Measurements from ENCODE around the gene PTPN14.

Gene PTPN14

DNA sequence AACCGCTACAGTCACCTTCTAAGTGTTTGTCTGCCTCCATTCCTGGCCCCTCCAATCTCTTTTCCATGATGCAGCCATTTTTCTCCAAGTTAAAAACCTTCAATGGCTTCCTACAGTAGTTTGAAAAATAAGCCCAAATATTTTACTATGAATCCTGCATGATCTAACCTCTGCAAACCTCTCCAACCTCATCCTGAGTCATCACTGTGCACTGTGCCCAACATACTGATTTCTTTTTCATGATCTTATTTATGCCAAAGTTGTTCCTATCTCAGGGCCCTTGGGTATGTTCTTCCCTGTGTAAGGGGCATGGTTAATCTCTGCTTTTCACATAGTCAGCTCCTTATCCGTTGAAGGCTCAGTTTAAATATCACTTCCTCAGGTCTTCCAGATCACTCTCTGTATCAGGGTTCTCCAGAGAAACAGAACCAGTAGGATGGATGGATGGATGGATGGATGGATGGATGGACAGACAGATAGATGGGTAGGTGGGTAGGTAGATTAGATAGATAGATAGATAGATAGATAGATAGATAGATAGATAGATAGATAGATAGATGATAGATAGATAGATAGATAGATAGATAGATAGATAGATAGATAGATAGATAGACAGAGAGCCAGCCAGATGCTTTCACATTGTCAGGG is 18.1 kb upstream of the PTPN14 start:
- no peak for DNase-seq

DNA sequence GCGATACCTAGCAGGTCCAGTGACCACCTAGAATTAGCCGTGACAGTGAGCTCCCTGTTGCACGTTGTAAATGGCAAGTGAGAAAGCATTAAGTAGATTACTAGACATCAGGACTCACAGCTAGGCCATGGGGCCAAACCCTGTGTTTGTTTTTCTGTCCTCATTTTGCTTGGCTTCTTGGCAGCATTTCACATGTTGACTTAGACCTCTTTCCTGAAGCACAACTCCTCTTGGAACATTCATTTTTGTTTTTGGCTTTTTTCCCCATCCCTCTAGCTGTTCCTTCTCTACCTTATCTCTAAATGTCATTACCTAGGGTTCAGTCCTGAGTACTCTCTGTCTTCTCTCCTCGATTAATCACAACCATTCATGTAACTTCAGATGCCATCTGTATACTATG is 16.9 kb upstream of the PTPN14 start:
- DNase-seq: no peak

DNA sequence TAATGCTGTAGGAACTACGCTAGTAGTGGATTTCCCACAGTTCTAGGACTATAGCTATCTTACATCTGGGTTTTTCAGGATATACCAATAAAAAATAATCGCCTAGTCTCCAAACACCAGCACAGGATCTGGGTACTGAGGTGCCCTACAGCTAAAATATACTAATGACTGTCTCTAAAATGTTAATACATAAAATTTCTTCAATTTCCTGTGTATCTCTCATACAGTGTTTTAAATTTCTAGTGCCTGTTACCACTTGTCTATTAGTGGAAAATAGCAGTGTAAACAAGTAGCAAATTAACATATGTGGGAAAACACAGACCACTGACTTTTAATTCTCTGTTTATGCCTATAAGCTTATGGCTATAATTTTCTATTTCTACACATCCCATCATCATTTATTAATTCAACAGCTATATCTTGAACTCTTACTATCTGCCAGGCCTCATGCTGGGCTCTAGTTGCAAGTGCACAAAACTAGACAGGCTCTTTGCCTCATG is 16.1 kb upstream of the PTPN14 start:
- DNase-seq: no peak

DNA sequence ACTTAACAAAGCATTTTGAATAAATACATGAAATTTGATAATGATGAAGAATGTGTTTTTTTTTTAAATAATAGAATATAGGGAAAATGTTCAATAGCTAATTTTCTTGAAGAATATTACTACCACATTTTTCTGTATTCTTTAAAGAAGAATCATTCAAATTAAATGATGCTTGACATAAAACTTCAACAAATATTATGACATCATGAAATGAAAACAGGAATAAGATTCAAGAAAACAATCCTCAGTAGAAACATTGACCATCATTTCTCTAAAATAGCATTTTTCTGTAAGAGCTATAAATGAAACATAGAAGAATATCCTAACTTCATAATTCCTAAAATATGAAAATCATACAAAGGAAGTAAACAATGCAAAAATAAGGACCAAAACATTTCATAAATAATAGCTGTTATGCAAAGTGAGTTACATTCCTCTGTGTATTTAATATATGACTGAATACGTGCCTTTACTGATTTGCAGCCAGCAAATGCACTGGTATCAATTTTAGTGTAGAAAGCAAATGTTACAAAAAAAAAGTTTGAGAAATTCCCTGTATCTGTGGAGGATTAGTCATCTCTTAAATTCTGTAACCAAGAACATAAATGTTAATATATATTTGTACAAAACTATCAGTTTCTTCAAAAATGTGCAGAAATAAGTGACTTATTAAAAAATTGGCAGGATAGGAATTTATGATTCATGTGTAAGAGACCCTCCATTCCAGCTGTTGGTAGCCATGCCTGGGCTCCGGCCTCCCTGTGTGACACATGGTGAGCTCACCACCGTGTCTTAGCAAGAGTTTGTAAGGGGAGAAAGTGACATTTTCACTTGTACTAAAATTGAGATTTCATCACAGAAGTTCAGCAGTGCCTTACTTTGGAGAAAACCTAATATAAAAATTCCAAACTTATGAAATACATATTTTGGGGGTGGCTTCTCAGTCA is 15.0 kb upstream of the PTPN14 start:
- DNase-seq: no peak

DNA sequence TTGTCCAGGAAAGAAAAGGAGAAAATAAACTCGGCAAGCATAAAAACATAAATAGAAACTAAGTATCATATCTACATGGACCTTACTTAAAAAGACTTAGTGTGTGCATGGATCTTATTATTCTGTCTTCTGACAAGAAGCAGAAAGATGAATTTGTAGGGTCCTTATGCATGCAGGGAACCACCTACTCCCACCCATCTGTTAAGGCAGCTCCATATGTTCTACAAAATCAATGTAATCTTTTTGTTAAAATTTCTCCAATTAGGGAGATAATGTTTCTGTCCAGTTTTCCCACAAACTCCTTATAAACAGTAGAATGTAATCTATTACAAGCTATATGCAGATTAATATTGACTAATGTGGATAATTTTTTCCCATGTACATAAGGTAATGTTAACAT is 13.9 kb upstream of the PTPN14 start:
- no peak for DNase-seq

DNA sequence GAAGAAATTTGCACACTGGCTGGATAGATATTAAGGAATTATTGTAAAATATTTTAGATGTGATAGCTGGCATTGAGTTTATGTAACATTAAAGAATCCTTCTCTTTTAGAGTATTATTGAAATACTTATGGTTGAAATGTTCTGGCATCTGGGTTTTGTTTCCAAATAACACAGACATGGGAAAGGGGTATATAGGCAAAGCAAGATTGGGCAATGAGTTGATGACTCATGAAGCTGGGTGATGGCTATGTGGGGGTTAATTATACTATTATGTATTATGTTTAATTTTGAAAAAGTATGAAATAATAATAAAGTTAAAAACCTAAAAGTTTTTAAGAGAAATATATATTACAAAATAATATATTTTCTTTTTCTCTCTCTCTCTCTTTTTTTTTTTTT is 12.5 kb upstream of the PTPN14 start:
- DNase-seq: no peak

DNA sequence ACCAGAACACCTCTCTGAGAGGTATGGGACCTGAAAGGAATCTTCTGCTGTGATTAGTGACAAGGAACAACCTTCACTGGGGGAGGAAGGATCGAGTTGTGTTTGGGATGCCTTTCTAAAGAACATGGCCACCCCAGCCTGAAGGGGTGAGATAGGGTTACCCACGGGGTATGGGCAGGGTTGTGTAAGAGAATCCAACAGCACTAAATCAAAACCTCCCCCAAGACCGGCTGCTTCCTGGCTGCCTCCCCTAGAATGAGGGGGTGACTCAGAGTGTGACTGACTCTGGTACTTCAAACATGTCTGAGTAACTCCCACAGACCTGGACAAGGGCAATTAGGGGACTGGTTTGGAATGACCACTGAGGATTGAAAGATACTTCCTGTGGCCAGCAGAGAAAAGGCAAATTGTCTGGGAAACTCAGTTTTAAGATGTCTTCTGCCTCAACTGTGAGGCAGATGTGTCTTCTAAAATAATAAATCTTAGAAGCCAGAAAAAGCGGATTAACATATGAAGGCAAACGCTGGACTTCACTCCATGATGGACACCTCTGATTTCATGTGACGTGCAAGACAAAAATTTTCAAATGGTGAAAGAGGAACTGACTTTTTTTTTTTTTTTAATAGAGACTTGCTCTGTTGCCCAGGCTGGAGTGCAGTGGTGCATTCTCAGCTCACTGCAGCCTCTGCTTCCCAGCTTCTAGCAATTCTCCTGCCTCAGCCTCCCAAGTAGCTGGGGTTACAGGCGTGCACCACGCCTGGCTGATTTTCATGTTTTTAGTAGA is 6.7 kb upstream of the PTPN14 start:
- DNase-seq: no peak

DNA sequence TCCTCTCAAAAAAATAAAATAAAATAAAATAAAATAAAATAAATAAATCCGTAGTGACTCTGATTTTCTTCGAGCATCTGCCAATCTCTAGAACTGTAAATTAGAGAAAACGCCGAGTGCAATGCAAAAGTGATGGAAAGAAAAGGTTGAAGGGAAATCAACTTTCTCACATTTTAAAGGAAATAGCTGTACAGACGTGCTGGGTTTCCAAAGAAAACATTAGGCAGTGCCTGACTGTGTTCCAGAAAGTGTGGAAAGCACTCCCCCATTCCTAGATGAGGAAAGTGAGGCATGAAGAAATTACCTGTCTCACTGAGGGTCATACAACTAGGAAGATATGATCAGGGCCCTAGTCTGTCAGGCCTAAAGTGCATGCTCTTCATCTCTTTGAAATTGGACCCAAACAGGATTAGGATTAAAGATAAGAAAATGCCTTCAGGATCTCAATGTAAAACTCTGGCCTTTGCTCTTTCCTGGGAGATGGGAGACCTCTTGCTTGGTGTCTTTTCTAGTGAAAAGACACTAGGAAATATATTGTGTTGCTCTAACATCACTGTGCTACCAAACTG is 1.8 kb upstream of the PTPN14 start:
- DNase-seq: no peak

DNA sequence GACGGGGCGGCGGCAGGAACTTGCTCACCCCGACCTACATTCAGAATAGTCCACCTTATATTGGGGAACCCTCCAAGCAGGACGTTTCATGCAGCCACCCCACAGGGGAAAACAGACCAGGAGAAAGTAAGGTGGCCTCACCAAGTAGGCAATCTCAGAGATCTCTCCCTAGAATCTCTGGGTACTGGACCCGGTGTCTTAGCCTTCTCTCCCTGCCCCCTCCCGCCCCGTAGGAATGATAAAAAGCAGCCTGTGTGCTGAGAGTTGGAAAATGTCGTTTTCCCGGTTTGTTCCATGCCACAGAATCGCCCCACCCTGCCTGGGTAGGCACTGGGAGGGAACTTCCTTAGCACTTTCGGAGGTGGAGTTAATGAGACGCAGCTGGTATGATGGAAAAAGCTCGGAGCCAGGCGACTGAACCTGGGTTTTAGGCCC is 789 bp upstream of the PTPN14 start:
- DNase-seq: peak in 6 of 56 donors; percentile 5 to 43 (median 20)

DNA sequence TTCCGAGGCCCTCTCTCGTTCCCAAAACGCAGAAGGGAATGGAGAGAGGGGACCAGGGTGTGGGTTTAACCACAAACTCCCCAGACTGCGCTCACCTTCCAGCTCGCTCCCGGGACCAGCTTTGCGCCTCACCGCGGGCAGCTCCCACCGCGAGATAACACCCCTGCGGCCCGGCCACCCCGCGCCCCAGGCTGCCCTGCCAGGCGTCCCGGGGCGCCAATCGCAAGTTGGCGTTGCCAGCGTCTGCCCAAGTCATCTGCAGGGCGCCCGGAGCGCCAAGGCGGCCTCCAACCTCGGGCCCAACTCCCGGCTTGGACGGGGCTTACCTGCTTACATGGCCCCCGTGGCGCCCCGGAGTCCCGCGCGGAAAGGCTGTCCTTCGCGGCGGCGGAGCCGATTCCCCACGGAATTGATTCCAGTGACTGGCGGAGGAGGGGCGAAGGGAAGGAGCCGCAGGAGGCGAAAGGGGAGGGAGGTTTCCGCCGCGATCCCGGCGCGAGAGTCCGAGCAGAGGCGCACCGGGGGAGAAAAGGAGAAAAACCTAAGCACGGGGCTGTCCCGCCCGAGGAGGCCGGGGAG is 456 bp downstream of the PTPN14 start:
- DNase-seq: peak in 7 of 56 donors; percentile 20 to 48 (median 33)

DNA sequence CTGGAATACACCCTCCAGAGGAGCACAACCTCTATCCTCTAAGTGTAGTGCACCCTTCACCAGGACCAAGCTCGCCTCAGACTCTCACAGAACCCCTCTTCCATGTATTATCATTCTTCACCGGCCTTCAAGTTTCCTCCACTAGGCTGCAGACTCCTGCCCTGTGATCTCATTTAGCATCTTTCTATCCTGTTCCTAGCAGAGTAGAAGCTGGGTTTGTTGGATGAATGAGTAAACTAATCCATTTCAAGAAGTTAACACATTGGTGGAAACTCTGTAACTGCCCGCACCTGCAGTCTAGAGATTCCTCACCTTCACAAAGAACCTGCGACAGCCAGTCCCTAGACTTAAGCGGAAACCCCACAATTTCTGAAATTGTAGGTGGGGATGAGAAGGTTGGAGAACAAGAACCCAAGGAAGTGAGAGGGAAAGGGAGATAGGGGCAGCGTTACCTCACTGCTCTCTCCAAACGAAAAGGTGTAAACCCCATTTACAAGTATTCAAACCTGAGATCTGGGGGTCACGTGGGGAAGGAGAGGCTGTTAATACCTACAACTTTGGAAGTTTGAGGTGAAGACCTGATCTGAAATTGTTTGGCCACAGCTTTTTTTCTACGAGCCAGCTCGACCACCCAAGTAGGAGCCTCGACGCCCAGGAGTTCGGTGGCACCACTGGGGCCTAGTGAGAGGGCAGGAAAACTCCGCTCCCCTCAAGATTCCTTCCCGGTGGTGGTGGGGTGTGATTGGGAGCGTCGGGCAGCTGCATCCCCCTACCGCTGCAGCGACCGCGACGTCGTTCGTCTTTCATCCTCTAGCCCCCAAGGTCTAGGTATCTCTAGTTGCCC is 1.2 kb downstream of the PTPN14 start:
- no peak for DNase-seq

DNA sequence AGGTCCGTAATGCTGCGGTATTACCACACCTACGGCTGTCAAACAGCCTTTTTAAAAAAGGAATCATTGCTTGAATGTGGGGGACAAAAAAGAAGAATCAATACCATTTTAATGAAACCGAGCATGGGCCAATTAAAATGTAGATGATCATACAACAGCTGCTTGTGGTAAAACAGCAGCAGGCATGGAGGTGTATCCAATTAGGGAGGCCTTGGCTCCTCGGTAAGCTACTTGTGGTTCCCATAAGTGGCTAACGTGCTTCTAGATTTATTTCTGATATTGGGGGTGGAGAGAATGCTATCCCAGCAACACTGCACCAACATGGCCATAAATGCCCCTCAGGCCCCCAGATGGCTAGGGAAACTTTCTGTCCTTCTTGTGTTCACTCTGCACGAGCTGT is 1.8 kb downstream of the PTPN14 start:
- DNase-seq: no peak

DNA sequence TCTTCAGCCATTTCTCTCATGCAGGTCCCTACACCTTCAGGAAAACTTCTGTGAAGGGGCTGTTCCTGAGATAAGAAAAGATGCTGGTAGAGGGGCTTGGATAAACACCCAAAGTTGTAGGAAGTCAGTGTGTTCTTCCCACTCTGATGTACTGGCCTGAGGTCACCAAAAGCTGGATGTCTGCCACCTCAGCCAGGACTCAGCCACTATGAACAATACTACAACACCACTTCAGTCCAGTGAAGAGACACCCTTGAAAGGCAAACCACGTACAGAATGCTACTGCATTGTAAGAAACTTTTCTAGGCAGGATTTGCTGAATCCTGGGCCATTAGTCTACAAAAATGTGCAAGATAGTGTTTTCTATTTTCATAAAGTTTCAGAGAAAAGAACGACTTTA is 2.4 kb downstream of the PTPN14 start:
- DNase-seq: peak in 6 of 56 donors; percentile 1 to 27 (median 6)

DNA sequence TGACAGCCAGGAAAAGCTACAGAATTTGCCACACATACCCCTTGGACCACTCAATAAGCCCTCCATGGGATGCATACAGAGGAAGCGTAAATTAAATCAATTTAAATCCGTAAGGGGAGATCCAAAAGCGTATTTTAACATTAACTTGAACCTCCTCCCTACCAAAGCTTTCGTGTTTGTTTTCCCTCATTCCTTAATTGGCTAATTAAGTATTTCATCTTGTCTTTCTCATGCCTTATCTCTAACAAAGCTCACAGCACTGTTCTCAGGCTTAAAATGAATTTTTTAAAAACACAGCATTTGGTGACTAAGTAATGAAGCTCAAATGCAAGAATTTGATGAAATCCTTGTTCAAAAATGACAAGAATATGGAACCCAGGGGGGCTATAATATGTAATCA is 3.1 kb downstream of the PTPN14 start:
- no peak for DNase-seq

DNA sequence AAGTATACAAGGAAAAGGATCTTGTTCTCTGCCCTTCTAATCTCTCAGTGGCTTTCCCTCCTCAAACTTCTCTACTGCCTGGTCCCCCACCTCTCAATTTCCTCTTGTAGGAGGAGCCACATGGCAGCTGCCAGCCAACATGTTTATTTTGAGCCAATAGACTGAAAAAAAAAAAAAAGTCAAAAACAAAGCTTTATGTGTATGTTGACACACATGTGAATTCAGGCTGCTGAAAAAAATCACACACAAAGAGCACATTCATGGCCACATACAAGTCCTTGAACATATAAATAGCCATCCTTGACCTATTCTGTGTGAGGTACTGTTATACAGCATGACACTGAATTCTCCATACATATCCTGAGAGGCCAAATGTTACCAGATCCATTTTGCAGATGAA is 3.7 kb downstream of the PTPN14 start:
- no peak for DNase-seq

DNA sequence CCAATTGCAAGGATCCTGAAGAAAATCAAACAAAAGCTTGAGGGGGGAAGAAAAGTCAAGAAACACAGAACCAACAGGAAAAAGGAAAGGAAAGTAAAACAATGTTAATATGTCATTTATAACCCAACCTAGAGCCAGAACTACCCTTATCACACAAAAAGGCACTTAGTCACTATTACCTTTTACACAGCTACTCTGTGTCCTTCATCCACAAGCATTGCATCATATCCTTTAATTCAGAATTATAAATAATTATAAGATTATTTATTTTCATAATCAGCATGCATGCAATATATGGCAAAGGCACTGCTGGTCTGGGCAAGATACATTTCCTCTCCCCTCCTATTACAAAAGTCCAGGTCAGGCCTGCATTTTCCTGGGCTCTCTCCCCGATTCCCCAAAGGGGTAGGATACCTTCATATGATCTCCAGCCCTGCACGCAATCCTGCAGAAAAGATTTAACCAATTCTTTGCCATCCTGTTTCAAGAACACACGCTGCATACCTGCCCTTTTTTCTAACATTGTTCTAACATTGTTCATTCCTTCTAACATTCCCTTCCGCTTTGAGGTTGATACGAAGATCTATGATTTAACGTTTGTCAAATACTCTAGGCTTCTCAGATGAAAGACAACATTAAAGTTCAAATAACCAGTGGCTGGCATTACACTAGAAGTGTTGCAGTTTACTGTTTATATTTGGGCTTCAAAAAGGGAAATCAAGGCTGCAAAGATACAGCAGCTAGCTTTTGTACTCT is 4.3 kb downstream of the PTPN14 start:
- no peak for DNase-seq

DNA sequence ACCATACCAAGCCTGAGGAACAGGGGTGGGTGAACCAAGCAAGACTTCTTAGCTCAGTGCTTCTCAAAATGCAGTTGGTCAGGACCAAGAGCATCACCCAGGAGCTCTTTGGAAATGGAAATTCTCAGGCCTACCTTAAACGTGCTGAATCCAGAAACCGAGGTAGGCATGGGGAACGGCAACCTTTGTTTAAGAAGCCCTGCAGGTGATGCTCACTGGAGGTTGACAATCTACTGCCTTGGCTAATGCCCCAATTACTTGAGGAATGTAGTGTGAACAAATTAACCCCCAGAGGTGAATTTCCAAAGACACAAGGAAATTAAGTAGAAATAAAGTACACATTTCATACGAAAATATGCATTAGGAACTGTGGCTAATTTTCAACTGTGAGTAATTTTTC is 5.3 kb downstream of the PTPN14 start:
- DNase-seq: no peak

DNA sequence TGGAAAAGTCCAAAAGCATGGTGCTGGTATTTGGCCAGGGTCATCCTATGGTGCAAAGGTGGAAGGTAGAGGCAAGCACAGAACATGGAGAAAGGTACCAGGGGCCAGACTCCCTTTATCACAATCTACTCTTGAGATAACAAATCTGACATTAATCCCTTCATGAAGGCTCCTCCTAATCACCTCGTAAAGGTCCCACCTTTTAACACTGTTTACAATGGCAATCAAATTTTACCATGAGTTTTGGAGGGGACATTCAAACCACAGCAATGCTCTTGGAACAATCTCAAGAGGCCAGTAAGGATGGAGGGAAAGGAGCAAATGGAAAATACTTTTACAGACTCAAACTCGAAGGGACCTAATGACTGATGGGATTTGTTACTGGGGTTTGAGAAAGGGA is 6.1 kb downstream of the PTPN14 start:
- DNase-seq: no peak

DNA sequence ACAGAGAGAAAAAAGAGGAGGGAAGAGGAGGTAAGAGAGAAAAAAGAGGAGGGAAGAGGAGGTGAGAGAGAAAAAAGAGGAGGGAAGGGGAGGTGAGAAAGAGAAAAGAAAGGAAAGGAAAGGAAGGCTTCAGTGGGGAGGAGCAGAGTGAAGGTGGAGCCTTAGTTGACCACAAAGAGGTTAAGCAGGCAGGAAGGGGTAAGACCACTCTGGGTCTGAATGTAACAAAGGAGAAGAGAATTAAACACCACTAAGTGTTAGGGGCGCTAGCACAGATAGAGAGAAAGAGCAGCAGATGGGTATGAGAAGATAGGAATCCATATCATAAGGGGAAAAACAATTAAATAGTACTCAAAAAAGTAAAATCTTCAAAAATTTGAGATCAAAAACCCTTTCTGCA is 6.6 kb downstream of the PTPN14 start:
- no peak for DNase-seq
